Upper lobe of left lung (tissue), 4 donors: ENCODE data around the gene COL23A1.

Experiments
- CTCF ChIP-seq, 6 experiments: fragments of 450-650 bp in 4 of 6; fragments of 200-600 bp in 2 of 6; sonication (generic) in 2 of 6; IDR thresholded peaks; one replicate each; pipeline ENCODE4 v1.5.1; 2016 to 2019; ENCODE audit warnings: antibody characterized with exemption in 6 of 6
- POLR2A ChIP-seq, 4 donors: fragments of 450-650 bp; IDR thresholded peaks; one replicate each; pipeline ENCODE4 v1.5.1; 2016 to 2017; ENCODE audit warnings: antibody characterized with exemption in 4 of 4, mild to moderate bottlenecking in 2 of 4
- POLR2AphosphoS5 ChIP-seq, 2 donors: sonication (generic); formaldehyde crosslinking; IDR thresholded peaks; one replicate each; pipeline ENCODE4 v1.5.1; 2017; ENCODE audit warnings: antibody characterized with exemption in 2 of 2

- TF ChIP-seq POLR2AphosphoS5 (IDR thresholded peaks at IDR 0.05) (no peak), CTCF (IDR thresholded peaks at IDR 0.05) (no peak), POLR2A (IDR thresholded peaks at IDR 0.05) (no peak)
Observed at GRCh38 chr5:178216088-178216534, 374.1 kb downstream of the COL23A1 start.
